ENCODE data around the gene KRTAP29-1. TPM values are rescaled to one million over a fixed set of nuclear protein-coding genes. Genes with fewer than 3 reads are reported as not detected.
"Not testable (repeated sequence)": the region's sequence is repeated elsewhere in the genome, so short reads cannot be mapped to it uniquely, and the experiment has no call there.

Gene KRTAP29-1
- total RNA-seq, 3 donors from 2014 or later (not counting 1 experiment from before 2014, with no cell fraction given) = not detected

DNA sequence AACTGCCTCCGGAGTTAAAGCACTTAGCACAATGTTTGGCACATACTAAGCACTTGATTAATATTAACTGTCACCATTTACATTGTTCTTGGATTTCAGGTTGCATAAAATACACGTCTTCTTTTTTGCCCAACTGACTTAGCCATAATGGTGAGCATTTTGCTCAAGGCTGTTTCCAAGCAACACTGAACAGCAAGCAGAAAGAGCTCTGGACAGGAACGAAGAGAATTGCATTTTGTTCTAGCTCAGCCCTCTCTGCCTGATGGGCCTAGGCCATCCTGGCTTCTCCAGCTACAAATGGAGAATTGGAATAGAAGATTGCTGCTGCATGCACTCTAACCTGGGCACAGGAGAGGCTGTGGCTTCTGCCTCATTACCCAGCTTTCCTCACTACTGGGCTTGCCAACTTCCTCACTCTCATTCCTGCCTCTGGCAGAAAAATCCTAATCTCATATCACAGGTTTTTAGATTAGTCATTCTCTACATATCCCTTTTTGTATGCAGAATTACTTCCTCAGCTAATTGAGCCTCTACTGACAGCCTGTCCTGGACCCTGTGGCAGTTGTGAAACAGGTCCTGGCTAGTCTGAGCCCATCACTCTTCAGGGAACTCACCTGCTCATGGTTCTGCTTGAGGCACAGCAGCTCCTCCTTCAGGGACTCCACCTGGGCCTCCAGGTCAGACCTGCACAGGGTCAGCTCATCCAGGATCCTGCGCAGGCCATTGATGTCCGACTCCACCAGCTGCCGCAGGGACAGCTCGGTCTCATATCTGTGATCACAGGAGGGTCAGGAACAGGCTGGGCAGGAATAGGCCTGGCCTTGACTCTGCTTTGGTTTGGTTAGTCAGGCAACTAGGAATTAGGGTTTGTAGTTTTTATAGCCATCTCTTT is 45.5 kb upstream of the KRTAP29-1 start:
- Histone ChIP-seq H3K4me3 (ENCODE audit: low read length) (no peak overlapping the region), H3K27me3 (ENCODE audit: control insufficient read depth, insufficient read depth, low read length) (no peaks in the 10 kb centered on the region), H3K36me3 (ENCODE audit: control insufficient read depth, insufficient read depth, low read length) (no peaks in the 10 kb centered on the region), H3K27ac (ENCODE audit: low read length) (no peak overlapping the region), H3K9me3 (ENCODE audit: control insufficient read depth, insufficient read depth, low read length) (no peaks in the 10 kb centered on the region), H3K4me1 (ENCODE audit: control insufficient read depth, insufficient read depth, low read length) (peaks cover 6% of the 10 kb centered on the region)
- no peak for TF ChIP-seq CTCF (IDR thresholded peaks at IDR 0.05)
- WGBS (ENCODE audit: insufficient coverage) = 93% methylated on average over 7 of the region's 7 CpGs
- Mint-ChIP-seq H3K4me1 (peaks cover 0 to 3% of the 10 kb centered on the region in 2 donors), H3K27ac (no peak overlapping the region), H3K36me3 (peaks cover 4% of the 10 kb centered on the region), H3K4me3 (no peak overlapping the region), H3K27me3 (ENCODE audit: low read depth in 2 of 2) (peaks cover 10 to 17% of the 10 kb centered on the region in 2 donors), H3K9me3 (peaks cover 0 to 3% of the 10 kb centered on the region in 2 donors)
- intact Hi-C loops (cut with micrococcal nuclease) = no loop called here
- ATAC-seq (no peak), DNase-seq (no peak)

GRCh38 chr17:41346421-41346820 is 43.8 kb upstream of the KRTAP29-1 start:
- intact Hi-C loops (cut with micrococcal nuclease); H3K36me3 ChIP-seq (ENCODE audit: control insufficient read depth, insufficient read depth, low read length); H3K27me3 Mint-ChIP-seq (ENCODE audit: low read depth in 2 of 2); H3K27me3 ChIP-seq (ENCODE audit: control insufficient read depth, insufficient read depth, low read length); H3K4me3 Mint-ChIP-seq; H3K27ac Mint-ChIP-seq; H3K4me1 Mint-ChIP-seq; H3K27ac ChIP-seq (ENCODE audit: low read length); H3K9me3 ChIP-seq (ENCODE audit: control insufficient read depth, insufficient read depth, low read length); ATAC-seq; DNase-seq; H3K4me3 ChIP-seq (ENCODE audit: low read length); H3K9me3 Mint-ChIP-seq: not testable (repeated sequence)
- H3K4me1 ChIP-seq (ENCODE audit: control insufficient read depth, insufficient read depth, low read length) = peaks cover 11% of the 10 kb centered on the region
- H3K36me3 Mint-ChIP-seq = peaks cover 12% of the 10 kb centered on the region
- WGBS (ENCODE audit: insufficient coverage) = 97% methylated on average over 16 of the region's 16 CpGs

DNA sequence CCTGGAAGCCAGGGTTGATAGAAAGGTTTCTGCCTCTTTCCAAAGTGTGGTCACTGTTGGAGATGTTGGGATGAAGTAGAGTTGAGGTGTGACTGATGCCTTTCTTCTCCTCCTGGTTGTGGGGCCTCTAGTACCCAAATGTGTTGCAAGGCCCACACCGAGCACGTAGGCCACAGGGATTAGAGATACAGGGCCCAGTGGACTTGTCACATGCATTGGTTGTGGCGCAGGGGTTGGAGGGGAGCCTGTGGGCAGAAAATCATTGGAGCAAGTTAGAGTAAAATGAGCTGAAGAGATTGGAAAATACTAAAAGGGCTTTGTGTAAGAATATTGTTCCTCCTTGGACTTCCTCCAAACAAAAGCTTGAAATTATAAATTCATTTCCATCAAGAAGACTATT is 43.3 kb upstream of the KRTAP29-1 start:
- no peak for ATAC-seq

More for the DNA sequence above, 43.3 kb upstream of the KRTAP29-1 start:
- Histone ChIP-seq H3K36me3 (ENCODE audit: control insufficient read depth, insufficient read depth, low read length) (no peaks in the 10 kb centered on the region), H3K27ac (ENCODE audit: low read length) (no peak overlapping the region), H3K4me3 (ENCODE audit: low read length) (no peak overlapping the region), H3K4me1 (ENCODE audit: control insufficient read depth, insufficient read depth, low read length) (peaks cover 14% of the 10 kb centered on the region), H3K9me3 (ENCODE audit: control insufficient read depth, insufficient read depth, low read length) (peaks cover 9% of the 10 kb centered on the region), H3K27me3 (ENCODE audit: control insufficient read depth, insufficient read depth, low read length) (no peaks in the 10 kb centered on the region)
- 94% methylated on average over 3 of the region's 3 CpGs for WGBS (ENCODE audit: insufficient coverage)
- Mint-ChIP-seq H3K27me3 (ENCODE audit: low read depth in 2 of 2) (peaks cover 0 to 4% of the 10 kb centered on the region in 2 donors), H3K4me3 (no peak overlapping the region), H3K36me3 (peaks cover 12% of the 10 kb centered on the region), H3K4me1 (peaks cover 12 to 14% of the 10 kb centered on the region in 2 donors), H3K9me3 (peaks cover 0 to 5% of the 10 kb centered on the region in 2 donors), H3K27ac (no peak overlapping the region)
- no peak for DNase-seq
- intact Hi-C loops (cut with micrococcal nuclease) = no loop called here
- no peak for TF ChIP-seq CTCF (IDR thresholded peaks at IDR 0.05)
